Retina (tissue), 1 donor: ENCODE measurements around the gene FAM110C.
A peak's percentile ranks its signal among the peaks of the same experiment; 100 is the strongest.
"Not testable (repeated sequence)": the region's sequence is repeated elsewhere in the genome, so short reads cannot be mapped to it uniquely, and the experiment has no call there.

Experiments
- DNase-seq: peaks from one replicate; pipeline ENCODE4 v3.0.0-alpha.2; 2016

Gene FAM110C, protein sequence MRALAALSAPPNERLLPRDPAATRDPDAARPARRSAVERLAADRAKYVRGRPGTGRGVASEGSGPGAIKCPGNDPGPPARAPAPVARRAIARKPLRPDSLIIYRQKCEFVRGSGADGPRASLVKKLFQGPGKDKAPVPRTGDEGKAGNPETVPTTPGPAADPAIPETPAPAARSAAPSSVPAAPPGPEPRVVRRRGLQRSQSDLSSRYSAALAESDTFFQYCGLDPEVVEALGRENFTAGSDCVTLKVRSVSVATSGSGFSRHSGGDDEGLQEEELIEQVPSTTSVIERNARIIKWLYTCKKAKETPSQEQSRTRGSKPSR

DNA sequence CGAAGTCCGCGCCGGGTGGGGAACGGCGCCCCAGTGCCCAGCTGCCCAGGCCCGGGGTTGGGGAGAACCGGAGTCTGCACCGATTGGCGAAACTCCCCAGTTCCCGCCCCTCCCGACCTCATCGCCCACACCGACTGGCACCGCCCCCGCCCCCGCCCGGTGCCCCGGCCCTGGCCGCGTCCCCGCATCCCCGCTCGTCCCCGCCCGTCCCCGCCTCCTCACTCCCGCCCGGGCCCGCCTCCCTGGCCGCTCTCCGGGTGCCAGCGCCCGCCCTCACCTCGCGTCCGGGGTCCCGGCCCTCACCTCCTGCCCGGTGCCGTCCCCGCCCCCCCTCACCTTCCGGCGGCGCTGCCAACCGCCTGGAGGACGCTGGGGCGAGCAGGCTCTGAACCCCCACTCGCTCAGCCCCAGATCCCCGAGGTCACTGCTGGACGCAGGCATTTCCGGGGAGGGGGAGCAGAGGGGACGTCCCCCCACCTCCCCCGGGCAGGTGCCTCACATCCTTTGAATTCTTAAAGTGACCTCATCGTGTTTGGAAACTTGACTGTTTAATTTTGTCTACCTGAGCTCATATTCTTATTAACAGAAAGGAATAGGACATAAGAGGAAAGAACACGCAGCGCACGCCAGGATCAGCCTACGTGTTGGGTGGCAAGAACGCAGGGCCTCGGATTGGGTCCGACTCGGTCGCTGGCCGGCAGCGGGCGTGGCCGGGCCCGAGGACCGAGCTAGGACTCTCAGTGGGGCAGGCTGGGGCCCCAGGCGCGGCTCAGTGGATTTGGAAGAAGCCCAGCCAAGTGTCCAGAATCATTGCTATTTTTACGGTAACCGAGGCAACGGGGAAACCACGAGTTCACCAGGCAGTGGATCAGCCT is at the start of gene FAM110C:
Gene FAM110C, minus strand, starts transcription at position 35 of the 875 bp plus-strand sequence. CDS start 120 bp downstream, outside the sequence.
- peak; percentile 64 for DNase-seq

GRCh38 chr2:92326-92725 is 46.0 kb upstream of the FAM110C start:
- no peak for DNase-seq

DNA sequence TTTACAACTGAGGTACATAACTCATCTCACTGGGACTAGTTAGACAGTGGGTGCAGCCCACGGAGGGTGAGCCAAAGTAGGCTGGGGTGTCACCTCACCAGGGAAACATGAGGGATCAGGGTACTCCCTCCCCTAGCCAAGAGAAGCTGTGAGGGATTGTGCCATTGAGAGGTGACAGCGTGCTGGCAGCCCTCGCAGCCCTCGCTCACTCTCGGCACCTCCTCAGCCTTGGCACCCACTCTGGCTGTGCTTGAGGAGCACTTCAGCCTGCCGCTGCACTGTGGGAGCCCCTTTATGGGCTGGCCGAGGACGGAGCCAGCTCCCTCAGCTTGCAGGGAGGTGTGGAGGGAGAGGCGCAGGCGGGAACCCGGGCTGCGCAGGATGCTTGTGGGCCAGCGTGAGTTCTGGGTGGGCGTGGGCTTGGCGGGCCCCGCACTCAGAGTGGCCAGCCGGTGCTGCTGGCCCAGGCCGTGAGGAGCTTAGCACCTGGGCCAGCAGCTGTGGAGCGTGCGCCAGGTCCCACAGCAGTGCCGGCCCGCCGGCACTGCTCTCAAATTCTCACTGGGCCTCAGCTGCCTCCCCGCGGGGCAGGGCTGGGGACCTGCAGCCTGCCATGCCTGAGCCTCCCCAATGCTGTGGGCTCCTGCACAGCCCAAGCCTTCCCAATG is 44.5 kb upstream of the FAM110C start:
- DNase-seq = no peak

DNA sequence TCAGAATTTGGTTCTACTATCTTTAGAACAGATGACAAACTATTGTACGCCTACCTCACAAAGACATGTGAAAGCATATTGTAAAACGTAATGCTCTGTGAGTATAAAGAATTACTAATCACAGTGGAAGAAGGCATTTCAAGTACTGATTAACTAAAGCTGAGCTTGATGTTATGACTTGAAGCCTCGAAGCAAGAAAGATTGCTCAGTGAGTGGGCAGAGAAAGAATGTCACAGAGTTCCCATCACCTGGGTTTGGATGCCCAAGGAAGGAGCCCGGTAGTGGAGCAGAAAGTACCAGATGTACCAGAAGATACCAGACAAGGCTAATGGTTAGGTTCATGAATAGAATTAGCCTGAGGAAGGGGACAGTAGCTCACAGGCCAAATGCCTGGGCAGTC is 39.5 kb upstream of the FAM110C start:
- DNase-seq = no peak

DNA sequence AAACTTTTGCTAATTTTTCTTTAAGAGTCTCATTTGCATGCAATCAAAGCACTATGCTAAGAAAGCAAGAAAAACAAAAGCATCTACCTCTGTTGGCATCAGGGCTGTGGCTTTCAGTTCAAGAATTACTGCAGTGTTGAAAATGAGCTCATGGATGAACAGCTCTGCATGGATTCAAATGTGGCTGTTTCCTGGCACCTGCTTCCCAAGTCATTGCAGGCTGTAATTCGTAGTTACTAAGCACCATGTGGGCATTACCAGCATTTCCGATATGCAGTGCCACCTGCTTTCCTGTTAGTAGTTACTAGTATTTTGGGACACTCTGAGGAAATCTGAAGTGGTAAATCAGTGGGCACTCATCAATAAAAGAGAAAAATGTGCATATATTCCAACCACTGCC is 37.8 kb upstream of the FAM110C start:
- DNase-seq = no peak

DNA sequence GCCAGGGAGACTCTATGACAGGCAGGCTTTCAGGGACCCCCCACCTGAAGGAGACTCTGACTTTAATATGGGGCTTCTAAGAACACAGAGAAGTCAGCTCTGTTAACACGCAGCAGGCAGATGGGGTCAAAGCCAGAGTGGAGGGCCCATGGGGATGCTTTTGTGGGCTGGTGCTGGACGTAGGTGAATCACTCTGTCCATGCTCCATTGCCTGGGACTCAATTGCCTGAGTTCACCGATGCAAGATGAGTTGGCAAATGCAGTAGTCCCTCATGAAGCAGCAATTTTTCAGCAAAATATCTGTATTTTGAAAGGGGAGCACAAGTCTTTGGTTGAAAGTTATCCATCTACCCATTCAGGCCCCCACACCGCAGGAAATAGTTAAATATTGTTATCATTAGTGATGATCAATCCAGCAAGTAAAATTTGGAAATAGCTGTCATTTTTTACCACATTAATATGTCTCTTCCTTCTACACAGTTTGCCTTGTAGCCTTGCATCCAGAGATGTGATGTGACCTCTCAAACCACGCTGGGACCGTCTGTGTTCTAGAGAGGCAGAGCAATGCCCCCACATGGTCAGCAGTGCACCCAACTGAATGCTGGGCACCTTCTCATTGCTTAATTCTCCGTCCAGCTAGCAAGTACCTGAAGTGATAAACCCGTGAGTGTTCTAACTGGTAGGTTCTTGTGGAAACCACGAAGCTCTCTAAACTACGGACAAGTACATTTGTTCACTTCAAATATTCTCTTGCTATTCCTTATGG is 34.8 kb upstream of the FAM110C start:
- DNase-seq = no peak

- DNase-seq = no peak
Measured at GRCh38 chr2:80378-80777, 34.1 kb upstream of the FAM110C start.

DNA sequence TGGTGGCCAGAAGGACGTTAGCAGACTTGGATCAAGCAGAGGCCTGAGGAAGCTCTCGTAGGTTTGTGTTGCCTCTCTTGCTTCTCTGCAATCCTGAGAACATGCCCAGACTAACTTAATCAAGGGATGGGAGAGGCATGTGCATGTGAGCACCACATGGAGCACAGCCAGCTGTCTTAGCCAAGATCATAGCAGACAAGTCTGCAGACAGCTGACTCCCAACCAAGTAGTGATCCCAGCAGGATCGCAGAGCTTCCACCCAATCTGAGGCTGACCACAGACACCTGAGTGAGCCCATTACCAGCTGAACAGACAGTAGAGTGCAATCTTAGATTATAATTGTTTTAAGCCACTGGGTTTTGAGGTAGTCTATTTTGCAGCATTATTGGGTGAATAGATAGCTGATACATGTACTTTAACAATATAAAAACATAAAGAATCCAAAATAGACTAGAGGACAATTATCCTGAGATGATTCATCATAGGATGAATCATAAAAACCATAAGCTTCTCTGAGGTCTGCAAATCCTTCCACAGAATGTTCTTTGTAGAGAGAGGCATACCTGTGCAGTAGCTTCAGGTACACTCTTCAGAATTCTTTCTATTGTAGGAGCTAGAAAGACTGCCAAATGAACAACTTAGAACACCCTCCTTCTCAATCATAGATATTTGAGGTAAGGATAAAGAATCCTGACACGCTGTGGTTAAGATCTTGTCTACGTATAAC is 25.2 kb upstream of the FAM110C start:
- DNase-seq = no peak

- no peak for DNase-seq
Measured at GRCh38 chr2:69366-70344, 23.4 kb upstream of the FAM110C start.

DNA sequence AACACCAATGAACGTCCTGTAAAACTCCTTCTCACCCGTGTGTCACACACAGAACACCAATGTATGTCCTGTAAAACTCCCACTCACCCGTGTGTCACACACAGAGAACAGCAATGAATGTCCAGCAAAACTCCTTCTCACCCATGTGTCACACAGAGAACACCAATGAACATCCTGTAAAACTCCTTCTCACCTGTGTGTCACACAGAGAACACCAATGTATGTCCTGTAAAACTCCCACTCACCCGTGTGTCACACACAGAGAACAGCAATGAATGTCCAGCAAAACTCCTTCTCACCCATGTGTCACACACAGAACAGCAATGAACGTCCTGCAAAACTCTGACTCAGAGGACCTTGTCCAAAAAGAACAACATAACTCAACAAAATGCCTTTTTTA is 22.3 kb upstream of the FAM110C start:
- not testable (repeated sequence) for DNase-seq

- no peak for DNase-seq
Measured at GRCh38 chr2:66853-67252, 20.5 kb upstream of the FAM110C start.

- DNase-seq = no peak
Measured at GRCh38 chr2:65121-65520, 18.8 kb upstream of the FAM110C start.

- no peak for DNase-seq
Measured at GRCh38 chr2:55587-56448, 9.5 kb upstream of the FAM110C start.

- no peak for DNase-seq
Measured at GRCh38 chr2:51613-52012, 5.3 kb upstream of the FAM110C start.

- DNase-seq = no peak
Measured at GRCh38 chr2:47737-48136, 1.4 kb upstream of the FAM110C start.

- DNase-seq = no peak
Measured at GRCh38 chr2:47346-47725, 1.0 kb upstream of the FAM110C start.

- peak; percentile 53 for DNase-seq
Measured at GRCh38 chr2:46131-46470, 204 bp downstream of the FAM110C start.

- DNase-seq = peak; percentile 52
Measured at GRCh38 chr2:45342-46130, 769 bp downstream of the FAM110C start.

GRCh38 chr2:44748-45341 is 1.5 kb downstream of the FAM110C start:
- DNase-seq = no peak
